ENCODE data around the gene SELENOI.

DNA sequence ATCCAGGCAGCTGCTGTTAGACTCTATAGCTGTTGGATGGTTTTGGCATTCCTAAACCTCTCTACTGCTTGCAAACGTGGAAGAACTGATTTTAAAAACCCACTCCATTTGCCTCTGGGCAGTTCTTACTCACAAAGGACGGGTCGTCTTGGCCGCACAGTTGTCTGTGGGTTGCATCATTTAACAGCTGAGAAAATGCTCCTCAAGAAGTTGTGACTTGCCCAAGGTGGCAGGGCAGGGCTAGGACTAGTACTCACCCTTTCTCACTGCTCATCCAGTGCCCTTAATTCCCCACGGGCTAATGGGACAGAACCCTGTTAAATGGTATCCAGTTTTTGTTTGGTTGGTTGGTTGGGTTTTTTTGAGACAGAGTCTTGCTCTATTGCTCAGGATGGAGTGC lies 54.8 kb downstream of the SELENOI start:
- TF ChIP-seq, protein P1, sequence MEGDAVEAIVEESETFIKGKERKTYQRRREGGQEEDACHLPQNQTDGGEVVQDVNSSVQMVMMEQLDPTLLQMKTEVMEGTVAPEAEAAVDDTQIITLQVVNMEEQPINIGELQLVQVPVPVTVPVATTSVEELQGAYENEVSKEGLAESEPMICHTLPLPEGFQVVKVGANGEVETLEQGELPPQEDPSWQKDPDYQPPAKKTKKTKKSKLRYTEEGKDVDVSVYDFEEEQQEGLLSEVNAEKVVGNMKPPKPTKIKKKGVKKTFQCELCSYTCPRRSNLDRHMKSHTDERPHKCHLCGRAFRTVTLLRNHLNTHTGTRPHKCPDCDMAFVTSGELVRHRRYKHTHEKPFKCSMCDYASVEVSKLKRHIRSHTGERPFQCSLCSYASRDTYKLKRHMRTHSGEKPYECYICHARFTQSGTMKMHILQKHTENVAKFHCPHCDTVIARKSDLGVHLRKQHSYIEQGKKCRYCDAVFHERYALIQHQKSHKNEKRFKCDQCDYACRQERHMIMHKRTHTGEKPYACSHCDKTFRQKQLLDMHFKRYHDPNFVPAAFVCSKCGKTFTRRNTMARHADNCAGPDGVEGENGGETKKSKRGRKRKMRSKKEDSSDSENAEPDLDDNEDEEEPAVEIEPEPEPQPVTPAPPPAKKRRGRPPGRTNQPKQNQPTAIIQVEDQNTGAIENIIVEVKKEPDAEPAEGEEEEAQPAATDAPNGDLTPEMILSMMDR (conservative IDR thresholded peaks at IDR 0.05) = no peak
- TF ChIP-seq ZFX (IDR thresholded peaks at IDR 0.05) = no peak

Measured in C4-2B (cell line).